HUES48 (cell line): ENCODE measurements around the gene ERBB2.

Source experiments
- H3K27ac ChIP-seq: one replicate; pipeline ENCODE4 v1.7.0; 2013; ENCODE audit warnings: low read depth, low read length, inconsistent platforms
- H3K27me3 ChIP-seq: 2 replicates; pipeline ENCODE4 v1.6.1; 2013; ENCODE audit warnings: mild to moderate bottlenecking, low read length; ENCODE audit not compliant: control insufficient read depth, insufficient read depth
- H3K36me3 ChIP-seq: 2 replicates; pipeline ENCODE4 v1.6.1; 2013; ENCODE audit warnings: low read length; ENCODE audit not compliant: control insufficient read depth, insufficient read depth
- H3K4me1 ChIP-seq: 2 replicates; pipeline ENCODE4 v1.6.1; 2013; ENCODE audit warnings: mild to moderate bottlenecking, low read length; ENCODE audit not compliant: control insufficient read depth, insufficient read depth
- H3K4me3 ChIP-seq: 2 replicates; pipeline ENCODE4 v1.5.1; 2013; ENCODE audit warnings: mild to moderate bottlenecking, low read depth, low read length
- H3K9ac ChIP-seq: 2 replicates; pipeline ENCODE4 v1.6.1; 2013; ENCODE audit warnings: mild to moderate bottlenecking, low read depth, low read length, moderate library complexity
- H3K9me3 ChIP-seq: 2 replicates; pipeline ENCODE4 v1.6.1; 2013; ENCODE audit warnings: low read length; ENCODE audit not compliant: control insufficient read depth, insufficient read depth

Gene ERBB2

DNA sequence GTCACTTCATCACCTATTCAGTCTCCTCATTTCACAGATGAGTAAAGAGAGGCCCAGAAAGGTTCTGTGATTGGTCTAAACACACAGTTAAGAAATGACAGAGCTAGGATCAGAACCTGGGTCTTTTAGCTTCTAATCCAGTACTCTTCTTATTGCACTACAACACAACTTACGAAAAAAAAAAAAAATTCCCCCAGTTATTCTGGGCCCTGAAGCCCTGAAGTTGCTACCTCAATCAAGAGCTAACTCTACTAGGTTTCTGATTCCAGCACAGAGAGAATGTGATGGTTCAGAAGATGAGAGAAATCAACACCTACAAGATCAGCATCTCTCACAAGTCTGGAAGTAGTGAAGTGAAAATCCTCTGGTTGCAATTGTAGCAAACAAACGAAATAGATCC is 75.2 kb downstream of the ERBB2 start:
- Histone ChIP-seq H3K9me3 (no peaks in the 10 kb centered on the region), H3K27ac (no peak overlapping the region), H3K36me3 (no peaks in the 10 kb centered on the region), H3K27me3 (no peaks in the 10 kb centered on the region), H3K4me1 (no peaks in the 10 kb centered on the region), H3K9ac (no peak overlapping the region), H3K4me3 (no peak overlapping the region)

DNA sequence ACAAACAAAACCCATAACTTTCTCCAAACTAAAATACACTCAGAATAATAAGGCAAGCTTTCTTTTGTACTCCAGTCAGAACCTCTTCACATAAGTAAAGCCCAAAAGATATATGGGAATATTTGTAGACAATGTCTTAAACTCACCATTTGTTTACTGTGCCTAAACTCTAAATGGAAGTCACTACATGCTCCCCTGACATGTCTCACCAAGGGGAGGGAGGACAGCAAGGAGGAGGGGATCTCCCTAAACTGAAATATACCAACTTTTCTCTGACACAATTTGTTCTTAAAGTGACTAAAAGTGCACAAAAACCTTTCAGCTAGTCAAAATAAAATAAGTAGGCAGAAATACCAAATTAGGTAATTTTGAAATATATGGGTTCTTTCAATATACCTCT is 76.4 kb downstream of the ERBB2 start:
- H3K9ac ChIP-seq: no peak overlapping the region
- no peaks in the 10 kb centered on the region for H3K27me3 ChIP-seq
- no peaks in the 10 kb centered on the region for H3K36me3 ChIP-seq
- H3K4me3 ChIP-seq: no peak overlapping the region
- H3K9me3 ChIP-seq: no peaks in the 10 kb centered on the region
- no peak overlapping the region for H3K27ac ChIP-seq
- H3K4me1 ChIP-seq: no peaks in the 10 kb centered on the region

DNA sequence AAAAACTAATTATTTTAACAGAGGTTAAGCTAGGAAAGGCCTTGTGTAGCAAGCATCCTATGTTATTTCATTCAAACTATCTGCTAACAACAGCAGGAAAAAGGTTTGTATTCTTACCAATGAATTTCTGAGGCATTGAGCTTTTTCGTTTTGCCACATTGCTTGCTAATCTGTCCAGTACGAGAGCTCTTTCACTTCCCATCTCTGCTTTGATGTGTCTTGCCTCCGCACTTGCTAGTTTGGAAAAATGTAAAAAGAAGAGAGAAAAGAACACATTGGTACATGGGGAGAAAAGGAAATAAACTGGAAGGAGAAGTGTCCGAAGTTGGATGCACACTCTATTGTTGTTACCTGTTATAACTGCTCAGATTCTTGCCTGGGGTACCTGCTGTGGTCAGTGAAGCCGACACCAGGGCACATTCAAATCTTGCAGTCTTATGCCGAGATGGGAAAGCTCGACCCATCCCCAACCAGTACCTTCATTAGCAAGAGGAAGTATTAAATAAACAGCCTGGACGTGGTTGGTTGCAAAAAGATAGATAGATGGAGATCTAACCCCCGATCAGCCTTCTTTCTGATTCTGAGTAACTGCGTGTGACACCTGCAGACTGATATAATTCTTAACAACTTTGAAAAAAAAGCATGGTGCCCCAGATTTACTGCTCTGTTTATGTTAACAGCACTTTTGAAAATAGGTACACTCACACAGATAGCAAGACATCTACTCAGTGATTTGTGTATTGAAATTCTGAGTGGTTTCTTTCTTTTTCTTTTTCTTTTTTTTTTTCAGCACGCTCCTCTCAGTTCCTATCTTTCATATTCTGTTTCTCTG is 77.9 kb downstream of the ERBB2 start:
- no peak overlapping the region for H3K4me3 ChIP-seq
- H3K9me3 ChIP-seq: no peaks in the 10 kb centered on the region
- H3K36me3 ChIP-seq: no peaks in the 10 kb centered on the region
- H3K27ac ChIP-seq: no peak overlapping the region
- H3K9ac ChIP-seq: no peak overlapping the region
- H3K27me3 ChIP-seq: no peaks in the 10 kb centered on the region; the same call in 1 of the 2 replicates
- 0 out of 2 replicates have a peak, but pooled peaks cover 2% of the 10 kb centered on the region for H3K4me1 ChIP-seq
